ENCODE measurements around the gene EDC4.

DNA sequence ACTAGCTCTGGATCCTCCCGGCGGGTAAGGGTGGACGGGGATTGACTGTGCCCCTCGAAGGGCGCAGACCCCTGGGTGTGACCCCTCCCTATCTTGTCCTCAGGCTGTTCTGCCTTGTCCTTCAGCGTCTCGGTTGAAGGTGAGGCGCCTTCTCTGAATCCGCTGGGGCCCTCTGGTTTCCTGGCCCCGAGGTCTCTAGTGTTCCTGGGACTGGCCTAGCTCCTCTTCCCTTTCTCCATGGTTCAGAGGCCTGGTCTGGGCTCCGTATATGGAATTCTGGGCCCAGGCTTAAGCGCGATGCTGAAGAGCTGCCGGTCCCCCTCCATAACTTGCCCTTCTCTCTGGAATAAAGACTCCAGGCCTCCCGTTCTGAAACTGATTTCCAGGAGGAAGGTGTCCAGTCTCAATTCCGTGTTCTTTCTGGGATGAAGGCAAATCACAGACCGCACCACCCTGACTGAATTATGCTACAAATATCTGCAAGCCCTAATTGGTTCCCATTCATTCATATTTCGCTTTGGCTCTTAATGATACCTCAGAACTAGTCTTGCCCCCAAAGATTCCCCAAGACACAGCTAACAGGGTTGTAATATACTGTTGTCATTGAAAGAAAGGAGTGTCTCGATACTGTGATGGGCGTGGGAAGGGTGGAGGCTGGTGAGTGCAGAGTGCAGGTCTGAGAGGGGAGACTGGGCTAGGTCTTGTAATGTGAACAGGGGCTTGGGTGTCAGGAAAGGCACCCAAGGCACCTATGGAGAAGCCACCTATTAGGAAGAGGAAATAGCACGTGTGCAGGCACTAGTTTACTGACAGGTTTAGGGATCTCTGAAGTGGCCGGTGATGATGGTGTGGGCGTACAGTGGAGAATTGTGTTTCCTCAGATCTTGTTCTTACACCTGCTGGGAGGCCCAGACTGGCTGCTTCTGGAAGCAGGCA lies 851 bp downstream of the EDC4 start:
- TF ChIP-seq EZH2 (IDR thresholded peaks at IDR 0.05) (no peak), POLR2AphosphoS5 (IDR thresholded peaks at IDR 0.05; ENCODE audit: borderline replicate concordance, low read depth, low read length) (no peak)

Measured in SK-N-MC (cell line).